Liver (tissue), 9 donors: ENCODE results near the gene CACTIN. TPM values are rescaled to one million over a fixed set of nuclear protein-coding genes. Genes with fewer than 3 reads are reported as not detected.

Experiments
- DNase-seq: peaks from one replicate; pipeline ENCODE4 v3.0.0-alpha.2; 2017; ENCODE audit warnings: low spot score
- H3K27ac ChIP-seq, 2 donors: one replicate each; pipeline ENCODE4 v1.7.0; 2013; ENCODE audit warnings: inconsistent platforms in 2 of 2, low read length in 2 of 2, control low read depth in 1 of 2, low read depth in 1 of 2, mild to moderate bottlenecking in 1 of 2
- H3K27me3 ChIP-seq, 4 donors: one replicate each; pipeline versions ENCODE4 v1.6.1 to v1.7.0; 2013; ENCODE audit warnings: low read length in 3 of 4, inconsistent platforms in 1 of 4, mild to moderate bottlenecking in 1 of 4, moderate library complexity in 1 of 4; ENCODE audit not compliant: control insufficient read depth in 4 of 4, insufficient read depth in 4 of 4
- H3K36me3 ChIP-seq, 4 donors: one replicate each; pipeline versions ENCODE4 v1.6.1 to v1.7.0; 2013; ENCODE audit warnings: low read length in 3 of 4, mild to moderate bottlenecking in 3 of 4, low read depth in 1 of 4, moderate library complexity in 1 of 4; ENCODE audit not compliant: control insufficient read depth in 4 of 4, insufficient read depth in 3 of 4
- H3K4me1 ChIP-seq, 4 donors: one replicate each; pipeline versions ENCODE4 v1.6.1 to v1.7.0; 2013; ENCODE audit warnings: low read length in 3 of 4, mild to moderate bottlenecking in 3 of 4, moderate library complexity in 1 of 4; ENCODE audit not compliant: control insufficient read depth in 4 of 4, insufficient read depth in 4 of 4
- H3K4me3 ChIP-seq, 3 donors: one replicate each; pipeline versions ENCODE4 v1.6.1 to v1.7.0; 2013; ENCODE audit warnings: low read length in 3 of 3, control low read depth in 1 of 3, low read depth in 1 of 3, mild to moderate bottlenecking in 1 of 3
- H3K9ac ChIP-seq, 2 donors: one replicate each; pipeline ENCODE4 v1.7.0; 2013; ENCODE audit warnings: low read length in 2 of 2, mild to moderate bottlenecking in 2 of 2, moderate library complexity in 2 of 2, control low read depth in 1 of 2, low read depth in 1 of 2
- H3K9me3 ChIP-seq, 4 donors: one replicate each; pipeline versions ENCODE4 v1.6.1 to v1.7.0; 2013; ENCODE audit warnings: low read length in 3 of 4; ENCODE audit not compliant: control insufficient read depth in 4 of 4
- EGR1 ChIP-seq, 2 donors: IDR thresholded peaks; 2 replicates each; pipeline ENCODE4 v1.6.1; 2016 to 2018; ENCODE audit warnings: antibody characterized with exemption in 2 of 2, low read depth in 2 of 2
- FOXA1 ChIP-seq: IDR thresholded peaks from 2 replicates; pipeline ENCODE4 v1.6.1; 2016; ENCODE audit warnings: antibody characterized with exemption
- FOXA2 ChIP-seq: IDR thresholded peaks from 2 replicates; pipeline ENCODE4 v1.6.1; 2016; ENCODE audit warnings: antibody characterized with exemption
- HNF4A ChIP-seq, 2 donors: conservative IDR thresholded peaks; 2 replicates each; pipeline ENCODE4 v1.6.1; 2016; ENCODE audit warnings: antibody characterized with exemption in 2 of 2, mild to moderate bottlenecking in 2 of 2
- HNF4G ChIP-seq: IDR thresholded peaks from 2 replicates; pipeline ENCODE4 v1.6.1; 2016; ENCODE audit warnings: antibody characterized with exemption
- JUND ChIP-seq, 2 donors: IDR thresholded peaks; 2 replicates each; pipeline ENCODE4 v1.6.1; 2016; ENCODE audit warnings: antibody characterized with exemption in 2 of 2
- NR2F2 ChIP-seq: IDR thresholded peaks from 2 replicates; pipeline ENCODE4 v1.6.1; 2016; ENCODE audit warnings: antibody characterized with exemption
- RAD21 ChIP-seq, 2 donors: IDR thresholded peaks; 2 replicates each; pipeline ENCODE4 v1.6.1; 2016; ENCODE audit warnings: antibody characterized with exemption in 2 of 2, mild to moderate bottlenecking in 2 of 2
- RXRA ChIP-seq, 2 donors: IDR thresholded peaks; 2 replicates each; pipeline ENCODE4 v1.6.1; 2017 to 2018; ENCODE audit warnings: antibody characterized with exemption in 2 of 2, mild to moderate bottlenecking in 1 of 2
- SP1 ChIP-seq: IDR thresholded peaks from 2 replicates; pipeline ENCODE4 v1.6.1; 2018; ENCODE audit warnings: antibody characterized with exemption, mild to moderate bottlenecking
- TAF1 ChIP-seq: conservative IDR thresholded peaks from 2 replicates; pipeline ENCODE4 v1.6.1; 2016; ENCODE audit warnings: antibody characterized with exemption, mild to moderate bottlenecking
- YY1 ChIP-seq: IDR thresholded peaks from 2 replicates; pipeline ENCODE4 v1.6.1; 2016; ENCODE audit warnings: antibody characterized with exemption, mild to moderate bottlenecking
- WGBS: extraction: QIAGEN DNeasy Blood & Tissue Kit; methylation state at CpG from one replicate; pipeline ENCODE4 v1.1.7; 2013; 5-methylcytosine and 5-hydroxymethylcytosine counted together
- polyA plus RNA-seq, 2 donors: library from polyadenylated mRNA; stranded (reverse) in 1 of 2; unstranded in 1 of 2; fragments of 200-250 nt in 1 of 2; fragments of >200 nt in 1 of 2; fragmentation: Nextera tagmentation in 1 of 2; extraction: Ambion mirVana in 1 of 2; gene quantifications; one replicate each; pipeline versions ENCODE4 v1.2.1 to v1.2.3, GENCODE V29; 2013 to 2015
- total RNA-seq, 2 donors: library from RNA; depleted of rRNA; stranded (reverse); fragments of >200 nt; gene quantifications; one replicate each; pipeline ENCODE4 v1.2.3, GENCODE V29; 2014
- TF ChIP-seq, protein P1 (sequence below): IDR thresholded peaks from 2 replicates; pipeline ENCODE4 v1.6.1; 2016; ENCODE audit warnings: antibody characterized with exemption, mild to moderate bottlenecking
- TF ChIP-seq, protein P2 (sequence below): fragments of 150-350 bp; IDR thresholded peaks from 2 replicates; pipeline ENCODE4 v1.5.1; 2017; ENCODE audit warnings: improper control_type of control experiment, low read depth, low read length; ENCODE audit not compliant: missing input control
- TF ChIP-seq, protein P3 (sequence below): IDR thresholded peaks from 2 replicates; pipeline ENCODE4 v1.6.1; 2016; ENCODE audit warnings: antibody characterized with exemption
- TF ChIP-seq, protein P4 (sequence below): IDR thresholded peaks from 2 replicates; pipeline ENCODE4 v1.6.1; 2016; ENCODE audit warnings: antibody characterized with exemption
- TF ChIP-seq, protein P5 (sequence below): IDR thresholded peaks from 2 replicates; pipeline ENCODE4 v1.6.1; 2016; ENCODE audit warnings: antibody characterized with exemption
- donor health status: healthy.
- donor health status: healthy.
- donor health status: healthy.
- donor health status: healthy.
- donor health status: healthy.

CACTIN gene
- total and polyA plus RNA-seq, 4 donors, result 1.9 to 13.2 (median 10.0) TPM

DNA sequence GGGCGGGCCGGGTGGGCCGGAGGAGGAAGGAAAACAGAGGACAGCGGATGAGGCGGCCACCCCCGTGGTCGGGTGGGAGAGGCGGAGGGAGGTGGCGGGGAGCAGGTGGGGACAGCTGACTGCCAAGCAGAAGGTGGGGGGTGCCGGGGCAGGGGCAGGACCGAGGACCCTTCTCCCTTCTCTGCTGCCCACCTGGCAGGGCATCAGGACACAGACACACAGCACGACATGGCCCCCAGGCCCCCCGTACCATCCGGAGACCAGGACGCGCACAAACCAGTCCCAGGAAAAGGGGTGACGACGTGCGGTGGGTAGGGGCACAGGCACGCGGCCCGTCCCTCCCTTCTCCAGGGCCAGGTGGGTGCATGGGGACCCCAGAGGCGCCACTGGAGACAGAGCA lies 11.0 kb upstream of the CACTIN start (continued):
- TF ChIP-seq, protein P1, sequence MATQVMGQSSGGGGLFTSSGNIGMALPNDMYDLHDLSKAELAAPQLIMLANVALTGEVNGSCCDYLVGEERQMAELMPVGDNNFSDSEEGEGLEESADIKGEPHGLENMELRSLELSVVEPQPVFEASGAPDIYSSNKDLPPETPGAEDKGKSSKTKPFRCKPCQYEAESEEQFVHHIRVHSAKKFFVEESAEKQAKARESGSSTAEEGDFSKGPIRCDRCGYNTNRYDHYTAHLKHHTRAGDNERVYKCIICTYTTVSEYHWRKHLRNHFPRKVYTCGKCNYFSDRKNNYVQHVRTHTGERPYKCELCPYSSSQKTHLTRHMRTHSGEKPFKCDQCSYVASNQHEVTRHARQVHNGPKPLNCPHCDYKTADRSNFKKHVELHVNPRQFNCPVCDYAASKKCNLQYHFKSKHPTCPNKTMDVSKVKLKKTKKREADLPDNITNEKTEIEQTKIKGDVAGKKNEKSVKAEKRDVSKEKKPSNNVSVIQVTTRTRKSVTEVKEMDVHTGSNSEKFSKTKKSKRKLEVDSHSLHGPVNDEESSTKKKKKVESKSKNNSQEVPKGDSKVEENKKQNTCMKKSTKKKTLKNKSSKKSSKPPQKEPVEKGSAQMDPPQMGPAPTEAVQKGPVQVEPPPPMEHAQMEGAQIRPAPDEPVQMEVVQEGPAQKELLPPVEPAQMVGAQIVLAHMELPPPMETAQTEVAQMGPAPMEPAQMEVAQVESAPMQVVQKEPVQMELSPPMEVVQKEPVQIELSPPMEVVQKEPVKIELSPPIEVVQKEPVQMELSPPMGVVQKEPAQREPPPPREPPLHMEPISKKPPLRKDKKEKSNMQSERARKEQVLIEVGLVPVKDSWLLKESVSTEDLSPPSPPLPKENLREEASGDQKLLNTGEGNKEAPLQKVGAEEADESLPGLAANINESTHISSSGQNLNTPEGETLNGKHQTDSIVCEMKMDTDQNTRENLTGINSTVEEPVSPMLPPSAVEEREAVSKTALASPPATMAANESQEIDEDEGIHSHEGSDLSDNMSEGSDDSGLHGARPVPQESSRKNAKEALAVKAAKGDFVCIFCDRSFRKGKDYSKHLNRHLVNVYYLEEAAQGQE, result no peak
- TF ChIP-seq SP1 (no peak), RAD21 (IDR thresholded peaks at IDR 0.05) (no peak), FOXA2 (no peak), RXRA (IDR thresholded peaks at IDR 0.05) (no peak)
- TF ChIP-seq, protein P2, sequence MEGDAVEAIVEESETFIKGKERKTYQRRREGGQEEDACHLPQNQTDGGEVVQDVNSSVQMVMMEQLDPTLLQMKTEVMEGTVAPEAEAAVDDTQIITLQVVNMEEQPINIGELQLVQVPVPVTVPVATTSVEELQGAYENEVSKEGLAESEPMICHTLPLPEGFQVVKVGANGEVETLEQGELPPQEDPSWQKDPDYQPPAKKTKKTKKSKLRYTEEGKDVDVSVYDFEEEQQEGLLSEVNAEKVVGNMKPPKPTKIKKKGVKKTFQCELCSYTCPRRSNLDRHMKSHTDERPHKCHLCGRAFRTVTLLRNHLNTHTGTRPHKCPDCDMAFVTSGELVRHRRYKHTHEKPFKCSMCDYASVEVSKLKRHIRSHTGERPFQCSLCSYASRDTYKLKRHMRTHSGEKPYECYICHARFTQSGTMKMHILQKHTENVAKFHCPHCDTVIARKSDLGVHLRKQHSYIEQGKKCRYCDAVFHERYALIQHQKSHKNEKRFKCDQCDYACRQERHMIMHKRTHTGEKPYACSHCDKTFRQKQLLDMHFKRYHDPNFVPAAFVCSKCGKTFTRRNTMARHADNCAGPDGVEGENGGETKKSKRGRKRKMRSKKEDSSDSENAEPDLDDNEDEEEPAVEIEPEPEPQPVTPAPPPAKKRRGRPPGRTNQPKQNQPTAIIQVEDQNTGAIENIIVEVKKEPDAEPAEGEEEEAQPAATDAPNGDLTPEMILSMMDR, result no peak

DNA sequence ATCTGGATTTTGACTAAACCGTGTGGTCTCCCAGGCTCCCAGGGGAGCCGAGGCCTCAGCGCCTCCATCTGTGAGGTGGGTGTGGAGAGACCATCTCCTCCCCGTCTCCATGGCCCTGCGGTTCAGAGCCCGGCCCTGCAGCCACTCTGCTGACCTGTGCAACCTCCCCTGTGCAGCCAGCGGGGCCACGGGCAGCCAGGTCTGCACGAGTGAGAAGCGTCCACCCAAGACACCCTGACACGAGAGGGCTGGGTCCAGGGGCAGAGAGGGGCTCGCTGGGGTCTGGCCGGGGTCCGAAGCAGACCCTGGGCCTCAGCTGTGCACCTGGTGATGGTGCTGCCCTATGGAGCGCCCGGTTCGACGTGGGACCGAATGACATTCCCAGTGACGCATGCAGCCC lies 10.4 kb upstream of the CACTIN start:
- Histone ChIP-seq H3K4me1 (no peaks in the 10 kb centered on the region), H3K36me3 (peaks cover 0 to 22% (median 10%) of the 10 kb centered on the region in 4 donors), H3K9me3 (no peaks in the 10 kb centered on the region), H3K4me3 (no peak overlapping the region), H3K27ac (no peak overlapping the region), H3K27me3 (no peaks in the 10 kb centered on the region), H3K9ac (no peak overlapping the region)
- no peak for TF ChIP-seq JUND (IDR thresholded peaks at IDR 0.05)
- TF ChIP-seq NR2F2, result no peak
- TF ChIP-seq, protein P3, sequence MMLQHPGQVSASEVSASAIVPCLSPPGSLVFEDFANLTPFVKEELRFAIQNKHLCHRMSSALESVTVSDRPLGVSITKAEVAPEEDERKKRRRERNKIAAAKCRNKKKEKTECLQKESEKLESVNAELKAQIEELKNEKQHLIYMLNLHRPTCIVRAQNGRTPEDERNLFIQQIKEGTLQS, result no peak
- TF ChIP-seq HNF4A (conservative IDR thresholded peaks at IDR 0.05), result no peak
- TF ChIP-seq TAF1, result no peak
- TF ChIP-seq, protein P4, sequence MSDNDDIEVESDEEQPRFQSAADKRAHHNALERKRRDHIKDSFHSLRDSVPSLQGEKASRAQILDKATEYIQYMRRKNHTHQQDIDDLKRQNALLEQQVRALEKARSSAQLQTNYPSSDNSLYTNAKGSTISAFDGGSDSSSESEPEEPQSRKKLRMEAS, result no peak
- TF ChIP-seq YY1, result no peak
- TF ChIP-seq RAD21 (IDR thresholded peaks at IDR 0.05), result no peak
- no peak for TF ChIP-seq EGR1 (IDR thresholded peaks at IDR 0.05; ENCODE audit: low read depth in 2 of 2)
- 96% methylated on average over 20 of the region's 20 CpGs for WGBS
- DNase-seq, result no peak

DNA sequence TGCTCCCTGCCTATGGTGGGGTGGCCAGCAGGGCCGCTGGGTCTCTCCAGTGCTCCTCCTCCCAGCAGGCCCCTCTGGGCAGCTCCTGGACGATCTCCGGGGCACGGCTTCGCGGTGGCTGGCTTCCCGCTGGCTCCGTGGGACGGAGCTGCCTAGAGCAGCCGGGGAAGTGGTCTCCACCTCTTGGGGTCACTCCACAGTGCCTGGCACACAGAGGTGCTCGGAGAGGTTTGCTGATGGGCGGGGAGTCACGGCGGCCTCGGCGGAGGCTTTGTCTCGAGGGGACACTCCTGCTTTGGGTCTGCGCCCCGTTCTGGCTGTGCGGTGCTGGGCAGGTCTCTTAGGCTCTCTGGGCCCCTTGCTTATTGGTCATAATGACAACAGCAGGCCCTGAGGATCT lies 9.9 kb upstream of the CACTIN start:
- Histone ChIP-seq H3K4me1 (no peaks in the 10 kb centered on the region), H3K9ac (no peak overlapping the region), H3K36me3 (peaks cover 0 to 25% (median 12%) of the 10 kb centered on the region in 4 donors), H3K9me3 (no peaks in the 10 kb centered on the region), H3K4me3 (no peak overlapping the region), H3K27me3 (no peaks in the 10 kb centered on the region), H3K27ac (no peak overlapping the region)
- DNase-seq, result no peak
- TF ChIP-seq SP1, result no peak
- TF ChIP-seq JUND (IDR thresholded peaks at IDR 0.05), result no peak
- TF ChIP-seq RXRA (IDR thresholded peaks at IDR 0.05), result no peak
- TF ChIP-seq HNF4G, result no peak
- no peak for TF ChIP-seq NR2F2
- TF ChIP-seq, protein P3, result no peak
- TF ChIP-seq, protein P1, result no peak
- TF ChIP-seq, protein P5, sequence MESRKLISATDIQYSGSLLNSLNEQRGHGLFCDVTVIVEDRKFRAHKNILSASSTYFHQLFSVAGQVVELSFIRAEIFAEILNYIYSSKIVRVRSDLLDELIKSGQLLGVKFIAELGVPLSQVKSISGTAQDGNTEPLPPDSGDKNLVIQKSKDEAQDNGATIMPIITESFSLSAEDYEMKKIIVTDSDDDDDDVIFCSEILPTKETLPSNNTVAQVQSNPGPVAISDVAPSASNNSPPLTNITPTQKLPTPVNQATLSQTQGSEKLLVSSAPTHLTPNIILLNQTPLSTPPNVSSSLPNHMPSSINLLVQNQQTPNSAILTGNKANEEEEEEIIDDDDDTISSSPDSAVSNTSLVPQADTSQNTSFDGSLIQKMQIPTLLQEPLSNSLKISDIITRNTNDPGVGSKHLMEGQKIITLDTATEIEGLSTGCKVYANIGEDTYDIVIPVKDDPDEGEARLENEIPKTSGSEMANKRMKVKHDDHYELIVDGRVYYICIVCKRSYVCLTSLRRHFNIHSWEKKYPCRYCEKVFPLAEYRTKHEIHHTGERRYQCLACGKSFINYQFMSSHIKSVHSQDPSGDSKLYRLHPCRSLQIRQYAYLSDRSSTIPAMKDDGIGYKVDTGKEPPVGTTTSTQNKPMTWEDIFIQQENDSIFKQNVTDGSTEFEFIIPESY, result no peak
- no peak for TF ChIP-seq YY1
- TF ChIP-seq RAD21 (IDR thresholded peaks at IDR 0.05), result no peak
- no peak for TF ChIP-seq FOXA1
- TF ChIP-seq, protein P4, result no peak
- 96% methylated on average over 20 of the region's 20 CpGs for WGBS
